Fibroblast of lung (primary cell): ENCODE results near the gene ECSIT. TPM values are rescaled to one million over a fixed set of nuclear protein-coding genes. Genes with fewer than 3 reads are reported as not detected.
A peak's percentile ranks its signal among the peaks of the same experiment; 100 is the strongest.

Experiments used
- DNase-seq, 2 donors: peaks; one replicate each; pipeline versions ENCODE4 v3.0.0 to v3.0.0-alpha.2; 2010; ENCODE audit warnings: low read depth in 2 of 2
- H2AFZ ChIP-seq: 2 replicates; pipeline ENCODE4 v1.5.1; 2012; ENCODE audit warnings: low read length, control low read depth, inconsistent platforms
- H3K27ac ChIP-seq: 2 replicates; pipeline ENCODE4 v1.5.1; 2011; ENCODE audit warnings: low read length, control low read depth; ENCODE audit not compliant: insufficient read depth
- H3K27me3 ChIP-seq: 2 replicates; pipeline ENCODE4 v1.5.1; 2011; ENCODE audit warnings: mild to moderate bottlenecking, low read length; ENCODE audit not compliant: control insufficient read depth, insufficient read depth
- H3K36me3 ChIP-seq: 2 replicates; pipeline ENCODE4 v1.5.1; 2011; ENCODE audit warnings: low read length; ENCODE audit not compliant: control insufficient read depth, insufficient read depth
- H3K4me1 ChIP-seq: 2 replicates; pipeline ENCODE4 v1.5.1; 2011; ENCODE audit warnings: low read length; ENCODE audit not compliant: control insufficient read depth, insufficient read depth; ENCODE audit errors: extremely low read depth
- H3K4me2 ChIP-seq: 2 replicates; pipeline ENCODE4 v1.5.1; 2011; ENCODE audit warnings: low read length, control low read depth; ENCODE audit not compliant: insufficient read depth; ENCODE audit errors: extremely low read depth
- H3K4me3 ChIP-seq, 4 experiments: fragments of 200-600 bp in 1 of 4; sonication (generic) in 1 of 4; replicated peaks in 1 of 4; 2 replicates each; pipeline ENCODE4 v1.5.1; 2011 to 2016; ENCODE audit warnings: low read length in 4 of 4, low read depth in 3 of 4, mild to moderate bottlenecking in 3 of 4, control low read depth in 2 of 4, inconsistent platforms in 1 of 4, mixed read lengths in 1 of 4; ENCODE audit not compliant: insufficient read depth in 1 of 4; ENCODE audit errors: control extremely low read depth in 1 of 4
- H3K79me2 ChIP-seq: 2 replicates; pipeline ENCODE4 v1.5.1; 2012; ENCODE audit warnings: mild to moderate bottlenecking, low read length, inconsistent platforms; ENCODE audit not compliant: control insufficient read depth, insufficient read depth
- H3K9ac ChIP-seq: 2 replicates; pipeline ENCODE4 v1.5.1; 2011; ENCODE audit warnings: mild to moderate bottlenecking, low read length, control low read depth; ENCODE audit not compliant: insufficient read depth
- H3K9me3 ChIP-seq: 2 replicates; pipeline ENCODE4 v1.5.1; 2012; ENCODE audit warnings: low read depth, low read length; ENCODE audit not compliant: control insufficient read depth, insufficient read depth
- H4K20me1 ChIP-seq: 2 replicates; pipeline ENCODE4 v1.5.1; 2011; ENCODE audit warnings: low read length; ENCODE audit not compliant: control insufficient read depth, insufficient read depth; ENCODE audit errors: extremely low read depth
- CTCF ChIP-seq, 2 donors: IDR thresholded peaks in 1 of 2; conservative IDR thresholded peaks in 1 of 2; 1 replicate in 1 of 2; 2 replicates in 1 of 2; pipeline ENCODE4 v1.5.1; 2011 to 2012; ENCODE audit warnings: low read length in 2 of 2, control low read depth in 1 of 2, inconsistent platforms in 1 of 2, low read depth in 1 of 2, mild to moderate bottlenecking in 1 of 2
- EZH2 ChIP-seq: IDR thresholded peaks from 2 replicates; pipeline ENCODE4 v1.5.1; 2012; ENCODE audit warnings: low read length, control low read depth, mild to moderate bottlenecking; ENCODE audit errors: missing control alignments
- polyA plus RNA-seq, 2 donors: library from polyadenylated mRNA; depleted of rRNA in 1 of 2; stranded (reverse) in 1 of 2; unstranded in 1 of 2; fragments of >200 nt; gene quantifications; 2 replicates each; pipeline ENCODE4 v1.2.1, GENCODE V29; 2011 to 2012; ENCODE audit warnings: missing spikeins in 1 of 2
- total RNA-seq: library from RNA; depleted of rRNA; stranded (reverse); fragments of >200 nt; gene quantifications from 2 replicates; pipeline ENCODE4 v1.2.1, GENCODE V29; 2014

Gene ECSIT
- total and polyA plus RNA-seq, 2 donors (not counting 1 experiment from before 2014, with no cell fraction given): 19.3 to 33.5 TPM

GRCh38 chr19:11530432-11530831, 1.5 kb upstream of the ECSIT start:
- Histone ChIP-seq H3K36me3 (no peaks in the 10 kb centered on the region), H3K9ac (no peak overlapping the region), H3K27ac (no peak overlapping the region), H3K4me1 (peaks cover 22% of the 10 kb centered on the region), H3K4me3 (no peak overlapping the region), H4K20me1 (no peaks in the 10 kb centered on the region), H3K4me2 (no peak overlapping the region), H3K27me3 (no peaks in the 10 kb centered on the region), H3K79me2 (peaks cover 4% of the 10 kb centered on the region), H3K9me3 (no peaks in the 10 kb centered on the region), H2AFZ (no peak overlapping the region)
- DNase-seq: peak; percentile 82 to 84
- TF ChIP-seq CTCF (conservative IDR thresholded peaks at IDR 0.05 in 1 of 2, IDR thresholded peaks at IDR 0.05 in 1 of 2; ENCODE audit: low read depth in 1 of 2, low read length in 2 of 2): peak; percentile 24 to 32
- no peak for TF ChIP-seq EZH2

- H3K79me2 ChIP-seq: no peaks in the 10 kb centered on the region
- H3K9ac ChIP-seq: no peak overlapping the region
- H3K27me3 ChIP-seq: no peaks in the 10 kb centered on the region
- no peaks in the 10 kb centered on the region for H4K20me1 ChIP-seq
- TF ChIP-seq EZH2 (no peak), CTCF (conservative IDR thresholded peaks at IDR 0.05 in 1 of 2, IDR thresholded peaks at IDR 0.05 in 1 of 2; ENCODE audit: low read depth in 1 of 2, low read length in 2 of 2) (no peak)
- no peak overlapping the region for H3K4me2 ChIP-seq
- H3K4me3 ChIP-seq: no peak overlapping the region
- no peak for DNase-seq
- H3K36me3 ChIP-seq: no peaks in the 10 kb centered on the region
- H3K9me3 ChIP-seq: no peaks in the 10 kb centered on the region
- H3K4me1 ChIP-seq: no peaks in the 10 kb centered on the region
- H2AFZ ChIP-seq: no peak overlapping the region
- no peak overlapping the region for H3K27ac ChIP-seq
Measured at GRCh38 chr19:11519138-11519537, 9.8 kb downstream of the ECSIT start.

GRCh38 chr19:11513946-11514345, 15.0 kb downstream of the ECSIT start:
- no peak for TF ChIP-seq CTCF (conservative IDR thresholded peaks at IDR 0.05 in 1 of 2, IDR thresholded peaks at IDR 0.05 in 1 of 2; ENCODE audit: low read depth in 1 of 2, low read length in 2 of 2)
- no peak for TF ChIP-seq EZH2
- Histone ChIP-seq H3K27ac (no peak overlapping the region), H3K4me2 (no peak overlapping the region), H3K27me3 (no peaks in the 10 kb centered on the region), H3K9me3 (no peaks in the 10 kb centered on the region), H3K36me3 (no peaks in the 10 kb centered on the region), H4K20me1 (no peaks in the 10 kb centered on the region), H3K4me1 (no peaks in the 10 kb centered on the region), H3K4me3 (no peak overlapping the region), H3K79me2 (no peaks in the 10 kb centered on the region), H3K9ac (no peak overlapping the region), H2AFZ (no peak overlapping the region)
- DNase-seq: no peak
